Activated naive CD8-positive, alpha-beta T cell treated with anti-CD3 and anti-CD28 coated beads, Interleukin-2, amount 10 ng/mL, durations not matched to agents 7 days and 5 days (primary cell): ENCODE measurements around the gene CLEC14A. TPM values are rescaled to one million over a fixed set of nuclear protein-coding genes. Genes with fewer than 3 reads are reported as not detected.

Source experiments
- ATAC-seq: fragments of 150-1000 bp; cut with Tn5 transposase; one replicate; pipeline ENCODE4 v1.10.0; 2021; ENCODE audit warnings: low read depth, moderate library complexity
- POLR2A ChIA-PET: fragments of 350-600 bp; sonication (Branson Sonifier 250); formaldehyde crosslinking; loops from one replicate; lab custom pipeline; 2021; ENCODE audit warnings: antibody characterized with exemption; lab: Charles Lee
- DNase-seq: peaks from one replicate; pipeline ENCODE4 v3.0.0; 2021
- H3K27ac Mint-ChIP-seq: one replicate; pipeline ENCODE4 v1.8.0; 2022; ENCODE audit warnings: mild to moderate bottlenecking, mixed read lengths
- H3K27me3 Mint-ChIP-seq: one replicate; pipeline ENCODE4 v1.8.0; 2022; ENCODE audit warnings: mild to moderate bottlenecking, moderate library complexity, mixed read lengths
- H3K36me3 Mint-ChIP-seq: one replicate; pipeline ENCODE4 v1.8.0; 2021; ENCODE audit warnings: mild to moderate bottlenecking, mixed read lengths
- H3K4me1 Mint-ChIP-seq: one replicate; pipeline ENCODE4 v1.8.0; 2021; ENCODE audit warnings: mixed read lengths
- H3K4me3 Mint-ChIP-seq: one replicate; pipeline ENCODE4 v1.8.0; 2022; ENCODE audit warnings: mild to moderate bottlenecking, moderate library complexity, mixed read lengths
- H3K9me3 Mint-ChIP-seq: one replicate; pipeline ENCODE4 v1.8.0; 2021; ENCODE audit warnings: mixed read lengths
- total RNA-seq, 2 experiments: library from RNA; stranded (reverse); gene quantifications; one replicate each; pipeline ENCODE4 v1.2.3, GENCODE V29; 2021

Gene CLEC14A
- total RNA-seq, 2 experiments from 2014 or later = not detected

- Mint-ChIP-seq H3K27ac (no peak overlapping the region), H3K36me3 (no peaks in the 10 kb centered on the region), H3K4me3 (no peak overlapping the region), H3K9me3 (peaks cover 1% of the 10 kb centered on the region), H3K4me1 (no peaks in the 10 kb centered on the region), H3K27me3 (peaks cover 4% of the 10 kb centered on the region)
- ATAC-seq = no peak
- DNase-seq = no peak
- POLR2A ChIA-PET = no interaction called here
Measured at GRCh38 chr14:38226366-38226765, 29.5 kb downstream of the CLEC14A start.

- ATAC-seq (no peak), DNase-seq (no peak)
- Mint-ChIP-seq H3K4me3 (no peak overlapping the region), H3K27ac (no peak overlapping the region), H3K27me3 (peaks cover 4% of the 10 kb centered on the region), H3K9me3 (peaks cover 1% of the 10 kb centered on the region), H3K36me3 (no peaks in the 10 kb centered on the region), H3K4me1 (no peaks in the 10 kb centered on the region)
- POLR2A ChIA-PET = no interaction called here
Measured at GRCh38 chr14:38225946-38226345, 29.9 kb downstream of the CLEC14A start.

GRCh38 chr14:38224338-38224737 lies 31.6 kb downstream of the CLEC14A start:
- no peaks in the 10 kb centered on the region for H3K4me1 Mint-ChIP-seq
- no peak overlapping the region for H3K27ac Mint-ChIP-seq
- peaks cover 4% of the 10 kb centered on the region for H3K27me3 Mint-ChIP-seq
- H3K4me3 Mint-ChIP-seq = no peak overlapping the region
- no peak for ATAC-seq
- peaks cover 1% of the 10 kb centered on the region for H3K9me3 Mint-ChIP-seq
- POLR2A ChIA-PET = interaction anchor here (0.7 kb wide), 1 partner anchor 379 kb away, joined by 4 read pairs; no protein-coding TSS in a partner anchor
- no peaks in the 10 kb centered on the region for H3K36me3 Mint-ChIP-seq
- no peak for DNase-seq

- Mint-ChIP-seq H3K4me1 (no peaks in the 10 kb centered on the region), H3K36me3 (no peaks in the 10 kb centered on the region), H3K27ac (no peak overlapping the region), H3K27me3 (peaks cover 7% of the 10 kb centered on the region), H3K4me3 (no peak overlapping the region), H3K9me3 (peaks cover 1% of the 10 kb centered on the region)
- DNase-seq = no peak
- POLR2A ChIA-PET = no interaction called here
- ATAC-seq = no peak
Measured at GRCh38 chr14:38221077-38221476, 34.8 kb downstream of the CLEC14A start.

- no peak overlapping the region for H3K27ac Mint-ChIP-seq
- DNase-seq (no peak), ATAC-seq (no peak)
- H3K36me3 Mint-ChIP-seq = no peaks in the 10 kb centered on the region
- H3K27me3 Mint-ChIP-seq = peaks cover 34% of the 10 kb centered on the region
- no peak overlapping the region for H3K4me3 Mint-ChIP-seq
- no peaks in the 10 kb centered on the region for H3K9me3 Mint-ChIP-seq
- POLR2A ChIA-PET = no interaction called here
- no peaks in the 10 kb centered on the region for H3K4me1 Mint-ChIP-seq
Measured at GRCh38 chr14:38217553-38217952, 38.3 kb downstream of the CLEC14A start.

GRCh38 chr14:38213001-38213400 lies 42.9 kb downstream of the CLEC14A start:
- no peaks in the 10 kb centered on the region for H3K36me3 Mint-ChIP-seq
- ATAC-seq = no peak
- no peak for DNase-seq

GRCh38 chr14:38212111-38212510 lies 43.8 kb downstream of the CLEC14A start:
- ATAC-seq (no peak), DNase-seq (no peak)
- Mint-ChIP-seq H3K27me3 (peaks cover 78% of the 10 kb centered on the region), H3K9me3 (no peaks in the 10 kb centered on the region), H3K4me3 (no peak overlapping the region), H3K36me3 (no peaks in the 10 kb centered on the region), H3K4me1 (peaks cover 16% of the 10 kb centered on the region), H3K27ac (no peak overlapping the region)
- POLR2A ChIA-PET = no interaction called here

More at GRCh38 chr14:38213001-38213400, 42.9 kb downstream of the CLEC14A start:
- Mint-ChIP-seq H3K27ac (no peak overlapping the region), H3K9me3 (no peaks in the 10 kb centered on the region), H3K4me3 (no peak overlapping the region), H3K4me1 (peaks cover 16% of the 10 kb centered on the region), H3K27me3 (peaks cover 69% of the 10 kb centered on the region)
- POLR2A ChIA-PET = no interaction called here

GRCh38 chr14:38211255-38211735 lies 44.6 kb downstream of the CLEC14A start:
- no peaks in the 10 kb centered on the region for H3K36me3 Mint-ChIP-seq
- peaks cover 81% of the 10 kb centered on the region for H3K27me3 Mint-ChIP-seq
- ATAC-seq (no peak), DNase-seq (no peak)
- H3K4me1 Mint-ChIP-seq = peaks cover 16% of the 10 kb centered on the region
- H3K27ac Mint-ChIP-seq = no peak overlapping the region
- H3K4me3 Mint-ChIP-seq = no peak overlapping the region
- POLR2A ChIA-PET = no interaction called here
- H3K9me3 Mint-ChIP-seq = no peaks in the 10 kb centered on the region

GRCh38 chr14:38210587-38211216 lies 45.2 kb downstream of the CLEC14A start:
- H3K36me3 Mint-ChIP-seq = no peaks in the 10 kb centered on the region
- peaks cover 3% of the 10 kb centered on the region for H3K9me3 Mint-ChIP-seq
- H3K4me1 Mint-ChIP-seq = peaks cover 16% of the 10 kb centered on the region
- peak overlapping the region; percentile 4 for H3K27ac Mint-ChIP-seq
- H3K27me3 Mint-ChIP-seq = peaks cover 86% of the 10 kb centered on the region
- POLR2A ChIA-PET = no interaction called here
- peak overlapping the region; percentile 71 for H3K4me3 Mint-ChIP-seq
- DNase-seq (no peak), ATAC-seq (no peak)

- no peak overlapping the region for H3K27ac Mint-ChIP-seq
- peaks cover 85% of the 10 kb centered on the region for H3K27me3 Mint-ChIP-seq
- no peaks in the 10 kb centered on the region for H3K36me3 Mint-ChIP-seq
- ATAC-seq (no peak), DNase-seq (peak; percentile 35)
- peaks cover 3% of the 10 kb centered on the region for H3K9me3 Mint-ChIP-seq
- POLR2A ChIA-PET = no interaction called here
- H3K4me3 Mint-ChIP-seq = peak overlapping the region; percentile 61
- peaks cover 16% of the 10 kb centered on the region for H3K4me1 Mint-ChIP-seq
Measured at GRCh38 chr14:38209572-38210557, 46.0 kb downstream of the CLEC14A start.

- Mint-ChIP-seq H3K36me3 (no peaks in the 10 kb centered on the region), H3K9me3 (peaks cover 3% of the 10 kb centered on the region), H3K27ac (peak overlapping the region; percentile 59), H3K27me3 (peaks cover 77% of the 10 kb centered on the region), H3K4me3 (no peak overlapping the region), H3K4me1 (peaks cover 16% of the 10 kb centered on the region)
- peak; percentile 43 for DNase-seq
- POLR2A ChIA-PET = no interaction called here
- ATAC-seq = peak; percentile 50
Measured at GRCh38 chr14:38208618-38209562, 47.0 kb downstream of the CLEC14A start.

GRCh38 chr14:38207736-38208617 lies 47.9 kb downstream of the CLEC14A start, which contains the start of gene SSTR1:
Gene SSTR1, plus strand, starts transcription at chr14:38207904. Its CDS starts 1,486 bp downstream, at chr14:38209390.
- Mint-ChIP-seq H3K27ac (peak within 1 kb of the TSS; percentile 59), H3K4me1 (peaks cover 16% of the 10 kb centered on the region), H3K4me3 (peak within 1 kb of the TSS; percentile 22), H3K36me3 (no peaks in the 10 kb centered on the region), H3K9me3 (peaks cover 3% of the 10 kb centered on the region), H3K27me3 (peaks cover 70% of the 10 kb centered on the region)
- POLR2A ChIA-PET = no interaction called here
- no peak for ATAC-seq
- no peak for DNase-seq
